Measurements from ENCODE around the gene DNAH7. TPM values are rescaled to one million over a fixed set of nuclear protein-coding genes. Genes with fewer than 3 reads are reported as not detected.

DNAH7 gene
- total and polyA plus RNA-seq, 2 of the 13 experiments (the other 11 are each of a cell fraction or from before 2014, with no cell fraction given) = 0.09 TPM; not detected in 1

- ChIA-PET POLR2A (no interaction called here), CTCF (ENCODE audit: low intra/inter-chr PET ratio, low total read pairs) (no interaction called here)
- peak; percentile 69 for ATAC-seq
- H3K4me1 ChIP-seq (ENCODE audit: insufficient read depth, low read length) = no peaks in the 10 kb centered on the region
- no peaks in the 10 kb centered on the region for H3K9me3 ChIP-seq (ENCODE audit: low read length)
- no peaks in the 10 kb centered on the region for H4K20me1 ChIP-seq (ENCODE audit: insufficient read depth, low read length)
- no peak overlapping the region for H3K4me3 ChIP-seq (replicated peaks in 1 of 3; ENCODE audit: insufficient read depth in 1 of 3, low read depth in 2 of 3, low read length in 3 of 3)
- no peak overlapping the region for H3K9ac ChIP-seq (ENCODE audit: insufficient read depth, low read depth, low read length)
- no peak for FAIRE-seq
- H3K4me2 ChIP-seq (ENCODE audit: low read depth, low read length) = no peak overlapping the region
- intact Hi-C loops (cut with micrococcal nuclease; ENCODE audit: unreplicated experiment) (no loop called here), in situ Hi-C loops (cut with HindIII; ENCODE audit: extremely low pct_ligation_motif_present, low pct_unique_long_range_greater_than_20kb) (no loop called here)
- no TSS peak for BruUV-seq (replicated peaks)
- H2AFZ ChIP-seq (ENCODE audit: low read length) = no peak overlapping the region
- 0% methylated on average over 2 of the region's 2 CpGs for WGBS (ENCODE audit: low lambda C conversion rate)
- H3K79me2 ChIP-seq (ENCODE audit: insufficient read depth, low read length) = no peaks in the 10 kb centered on the region
- H3K27ac ChIP-seq (ENCODE audit: extremely low read length, insufficient read depth, low read length) = no peak overlapping the region
- no peaks in the 10 kb centered on the region for H3K27me3 ChIP-seq (ENCODE audit: control insufficient read depth in 1 of 2, insufficient read depth in 2 of 2, low read length in 2 of 2)
- DNase-seq (ENCODE audit: low spot score) = no peak
- H3K36me3 ChIP-seq (replicated peaks in 1 of 2; ENCODE audit: control insufficient read depth in 1 of 2, insufficient read depth in 2 of 2, low read length in 2 of 2) = no peaks in the 10 kb centered on the region
- TF ChIP-seq TIGD3 (CRISPR knock-in tag; IDR thresholded peaks at IDR 0.05; ENCODE audit: borderline replicate concordance) = no peak
- TF ChIP-seq ZMAT3 (CRISPR knock-in tag; conservative IDR thresholded peaks at IDR 0.05) = no peak
- no peak for TF ChIP-seq GRHL1 (CRISPR knock-in tag; conservative IDR thresholded peaks at IDR 0.05)
- TF ChIP-seq ZSCAN30 (CRISPR knock-in tag; IDR thresholded peaks at IDR 0.05) = no peak
- no peak for TF ChIP-seq MLX (CRISPR knock-in tag; IDR thresholded peaks at IDR 0.05)
- TF ChIP-seq TBX2 (CRISPR knock-in tag; IDR thresholded peaks at IDR 0.05; ENCODE audit: borderline replicate concordance) = no peak
- TF ChIP-seq ZNF747 (CRISPR knock-in tag; IDR thresholded peaks at IDR 0.05; ENCODE audit: borderline replicate concordance) = no peak
- no peak for TF ChIP-seq ZNF782 (CRISPR knock-in tag; IDR thresholded peaks at IDR 0.05; ENCODE audit: borderline replicate concordance)
- no peak for TF ChIP-seq ETS1 (CRISPR knock-in tag; IDR thresholded peaks at IDR 0.05)
- TF ChIP-seq ISX (CRISPR knock-in tag; conservative IDR thresholded peaks at IDR 0.05) = no peak
- no peak for TF ChIP-seq ZFY (CRISPR knock-in tag; IDR thresholded peaks at IDR 0.05)
- TF ChIP-seq DMTF1 (CRISPR knock-in tag; IDR thresholded peaks at IDR 0.05) = no peak
- no peak for TF ChIP-seq ZNF703 (CRISPR knock-in tag; IDR thresholded peaks at IDR 0.05; ENCODE audit: borderline replicate concordance)
- no peak for TF ChIP-seq RCOR2 (CRISPR knock-in tag; IDR thresholded peaks at IDR 0.05)
These were observed 289.1 kb downstream of the DNAH7 start for GRCh38 chr2:195779491-195779890.

Data from HepG2 (cell line).